Osteoblast (primary cell): ENCODE results near the gene PEMT. TPM values are rescaled to one million over a fixed set of nuclear protein-coding genes. Genes with fewer than 3 reads are reported as not detected.
"Not testable (repeated sequence)": the region's sequence is repeated elsewhere in the genome, so short reads cannot be mapped to it uniquely, and the experiment has no call there.

Source experiments
- DNase-seq: peaks from one replicate; pipeline ENCODE4 v3.0.0; 2011; ENCODE audit warnings: low spot score, mixed read lengths; ENCODE audit not compliant: insufficient read length; ENCODE audit errors: missing footprints
- H2AFZ ChIP-seq: 2 replicates; pipeline ENCODE4 v1.6.0; 2011; ENCODE audit warnings: mild to moderate bottlenecking, low read length
- H3K27ac ChIP-seq: 2 replicates; pipeline ENCODE4 v1.5.1; 2011; ENCODE audit warnings: mild to moderate bottlenecking, low read depth, low read length, moderate library complexity
- H3K27me3 ChIP-seq: 2 replicates; pipeline ENCODE4 v1.6.0; 2012; ENCODE audit warnings: mild to moderate bottlenecking, control low read depth, inconsistent platforms, low read length, moderate library complexity; ENCODE audit not compliant: insufficient read depth
- H3K36me3 ChIP-seq: 2 replicates; pipeline ENCODE4 v1.5.1; 2011; ENCODE audit warnings: mild to moderate bottlenecking, low read length, control low read depth, moderate library complexity; ENCODE audit not compliant: insufficient read depth
- H3K4me1 ChIP-seq: 2 replicates; pipeline ENCODE4 v1.5.1; 2011; ENCODE audit warnings: mild to moderate bottlenecking, low read length, control low read depth, moderate library complexity; ENCODE audit not compliant: insufficient read depth
- H3K4me2 ChIP-seq: 2 replicates; pipeline ENCODE4 v1.6.0; 2011; ENCODE audit warnings: mild to moderate bottlenecking, low read length; ENCODE audit not compliant: insufficient read depth
- H3K4me3 ChIP-seq: fragments of 200-600 bp; sonication (generic); 3 replicates; pipeline ENCODE4 v1.5.1; 2012; ENCODE audit warnings: mild to moderate bottlenecking, low read length, inconsistent platforms; ENCODE audit not compliant: insufficient read depth
- H3K79me2 ChIP-seq: 2 replicates; pipeline ENCODE4 v1.6.0; 2012; ENCODE audit warnings: mild to moderate bottlenecking, low read length, control low read depth, inconsistent platforms; ENCODE audit not compliant: insufficient read depth
- H3K9me3 ChIP-seq: 2 replicates; pipeline ENCODE4 v1.5.1; 2011; ENCODE audit warnings: low read depth, low read length, control low read depth
- H4K20me1 ChIP-seq: 2 replicates; pipeline ENCODE4 v1.6.0; 2012; ENCODE audit warnings: mild to moderate bottlenecking, low read length, control low read depth; ENCODE audit not compliant: insufficient read depth
- CTCF ChIP-seq: IDR thresholded peaks from 2 replicates; pipeline ENCODE4 v1.5.1; 2011; ENCODE audit warnings: mild to moderate bottlenecking, low read depth, low read length, moderate library complexity; ENCODE audit errors: extremely low read depth
- total RNA-seq: library from RNA; depleted of rRNA; stranded (reverse); fragments of >200 nt; gene quantifications from 2 replicates; pipeline ENCODE4 v1.2.3, GENCODE V29; 2012

The PEMT gene
- total RNA-seq = 25.3 and 26.4 TPM in 2 replicates

GRCh38 chr17:17591355-17592298 is at the start of gene PEMT:
TSS of gene PEMT (minus strand) at chr17:17591708. CDS start at chr17:17591626, 82 bp downstream.
- Histone ChIP-seq H3K4me3 (peak within 1 kb of the TSS; percentile 95), H2AFZ (peak within 1 kb of the TSS; percentile 96), H4K20me1 (no peaks in the 10 kb centered on the region), H3K27me3 (no peaks in the 10 kb centered on the region), H3K4me2 (peak within 1 kb of the TSS; percentile 99), H3K4me1 (peaks cover 22% of the 10 kb centered on the region), H3K79me2 (peaks cover 37% of the 10 kb centered on the region), H3K9me3 (no peaks in the 10 kb centered on the region), H3K27ac (peak within 1 kb of the TSS; percentile 86), H3K36me3 (no peaks in the 10 kb centered on the region)
- no peak for TF ChIP-seq CTCF
- peak; percentile 98 for DNase-seq

GRCh38 chr17:17639661-17640270 is 48.3 kb upstream of the PEMT start:
- not testable (repeated sequence) for H4K20me1 ChIP-seq, H3K9me3 ChIP-seq, DNase-seq, H3K4me2 ChIP-seq, H3K79me2 ChIP-seq, H2AFZ ChIP-seq, H3K27me3 ChIP-seq, H3K4me1 ChIP-seq, H3K4me3 ChIP-seq, H3K27ac ChIP-seq, H3K36me3 ChIP-seq

- H3K4me3 ChIP-seq = no peak overlapping the region
- no peaks in the 10 kb centered on the region for H3K9me3 ChIP-seq
- TF ChIP-seq CTCF = no peak
- H3K27ac ChIP-seq = no peak overlapping the region
- no peak for DNase-seq
- H3K4me1 ChIP-seq = no peaks in the 10 kb centered on the region
- H4K20me1 ChIP-seq = no peaks in the 10 kb centered on the region
- H3K79me2 ChIP-seq = no peaks in the 10 kb centered on the region
- H2AFZ ChIP-seq = no peak overlapping the region
- H3K36me3 ChIP-seq = no peaks in the 10 kb centered on the region
- H3K27me3 ChIP-seq = no peaks in the 10 kb centered on the region
- no peak overlapping the region for H3K4me2 ChIP-seq
Measured at GRCh38 chr17:17638467-17638866, 47.0 kb upstream of the PEMT start.

GRCh38 chr17:17636272-17636885 is 44.9 kb upstream of the PEMT start:
- Histone ChIP-seq H3K9me3 (no peaks in the 10 kb centered on the region), H3K36me3 (no peaks in the 10 kb centered on the region), H3K4me3 (no peak overlapping the region), H2AFZ (no peak overlapping the region), H3K27me3 (no peaks in the 10 kb centered on the region), H3K4me2 (no peak overlapping the region), H3K79me2 (no peaks in the 10 kb centered on the region), H4K20me1 (no peaks in the 10 kb centered on the region), H3K27ac (no peak overlapping the region), H3K4me1 (no peaks in the 10 kb centered on the region)
- no peak for DNase-seq
- no peak for TF ChIP-seq CTCF

- DNase-seq, H3K9me3 ChIP-seq, H3K4me3 ChIP-seq, H2AFZ ChIP-seq, H3K79me2 ChIP-seq, H3K4me1 ChIP-seq, H3K4me2 ChIP-seq, H3K27me3 ChIP-seq, H3K36me3 ChIP-seq, H4K20me1 ChIP-seq, H3K27ac ChIP-seq: not testable (repeated sequence)
Measured at GRCh38 chr17:17635537-17636271, 44.2 kb upstream of the PEMT start.
